Ovary (tissue), 3 donors: ENCODE data around the gene GRID2.

Experiments
- EP300 ChIP-seq: sonication (generic); formaldehyde crosslinking; IDR thresholded peaks from one replicate; pipeline ENCODE4 v1.6.1; 2017; ENCODE audit warnings: antibody characterized with exemption
- POLR2A ChIP-seq: fragments of 450-650 bp; IDR thresholded peaks from one replicate; pipeline ENCODE4 v1.6.1; 2017; ENCODE audit warnings: antibody characterized with exemption, mild to moderate bottlenecking, moderate library complexity
- TF ChIP-seq, protein P1 (sequence below), 3 donors: fragments of 450-650 bp in 2 of 3; fragments of 200-600 bp in 1 of 3; IDR thresholded peaks; one replicate each; pipeline versions ENCODE4 v1.5.1 to v1.8.0; 2016 to 2022; ENCODE audit warnings: antibody characterized with exemption in 3 of 3, mild to moderate bottlenecking in 1 of 3
- donor health status: DM: no; HTN: no; CAD: no.

DNA sequence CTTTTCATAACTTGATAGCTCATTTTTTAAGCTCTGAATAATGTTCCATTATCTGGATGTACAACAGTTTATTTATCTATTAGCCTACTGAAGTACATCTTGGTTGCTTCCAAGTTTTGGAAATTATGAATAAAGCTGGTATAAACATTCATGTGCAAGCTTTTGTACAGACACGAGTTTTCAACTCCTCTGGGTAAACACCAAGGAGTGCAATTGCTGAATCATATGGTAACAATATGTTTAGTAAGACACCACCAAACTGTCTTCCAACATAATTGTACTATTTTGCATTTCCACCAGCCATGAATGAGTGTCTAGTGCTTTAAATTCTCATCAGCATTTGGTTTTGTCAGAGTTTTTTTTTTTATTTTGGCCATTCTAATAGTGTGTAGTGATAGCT lies 1258.1 kb downstream of the GRID2 start:
- TF ChIP-seq, protein P1, sequence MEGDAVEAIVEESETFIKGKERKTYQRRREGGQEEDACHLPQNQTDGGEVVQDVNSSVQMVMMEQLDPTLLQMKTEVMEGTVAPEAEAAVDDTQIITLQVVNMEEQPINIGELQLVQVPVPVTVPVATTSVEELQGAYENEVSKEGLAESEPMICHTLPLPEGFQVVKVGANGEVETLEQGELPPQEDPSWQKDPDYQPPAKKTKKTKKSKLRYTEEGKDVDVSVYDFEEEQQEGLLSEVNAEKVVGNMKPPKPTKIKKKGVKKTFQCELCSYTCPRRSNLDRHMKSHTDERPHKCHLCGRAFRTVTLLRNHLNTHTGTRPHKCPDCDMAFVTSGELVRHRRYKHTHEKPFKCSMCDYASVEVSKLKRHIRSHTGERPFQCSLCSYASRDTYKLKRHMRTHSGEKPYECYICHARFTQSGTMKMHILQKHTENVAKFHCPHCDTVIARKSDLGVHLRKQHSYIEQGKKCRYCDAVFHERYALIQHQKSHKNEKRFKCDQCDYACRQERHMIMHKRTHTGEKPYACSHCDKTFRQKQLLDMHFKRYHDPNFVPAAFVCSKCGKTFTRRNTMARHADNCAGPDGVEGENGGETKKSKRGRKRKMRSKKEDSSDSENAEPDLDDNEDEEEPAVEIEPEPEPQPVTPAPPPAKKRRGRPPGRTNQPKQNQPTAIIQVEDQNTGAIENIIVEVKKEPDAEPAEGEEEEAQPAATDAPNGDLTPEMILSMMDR (IDR thresholded peaks at IDR 0.05): no peak
- TF ChIP-seq EP300 (no peak), POLR2A (no peak)
